GM15510 (cell line): ENCODE data around the gene MRPL14.

Source experiments
- POLR2A ChIP-seq: IDR thresholded peaks from 3 replicates; pipeline ENCODE4 v1.6.1; 2011; ENCODE audit warnings: borderline replicate concordance; ENCODE audit not compliant: insufficient read length; ENCODE audit errors: extremely low read depth

Gene MRPL14

DNA sequence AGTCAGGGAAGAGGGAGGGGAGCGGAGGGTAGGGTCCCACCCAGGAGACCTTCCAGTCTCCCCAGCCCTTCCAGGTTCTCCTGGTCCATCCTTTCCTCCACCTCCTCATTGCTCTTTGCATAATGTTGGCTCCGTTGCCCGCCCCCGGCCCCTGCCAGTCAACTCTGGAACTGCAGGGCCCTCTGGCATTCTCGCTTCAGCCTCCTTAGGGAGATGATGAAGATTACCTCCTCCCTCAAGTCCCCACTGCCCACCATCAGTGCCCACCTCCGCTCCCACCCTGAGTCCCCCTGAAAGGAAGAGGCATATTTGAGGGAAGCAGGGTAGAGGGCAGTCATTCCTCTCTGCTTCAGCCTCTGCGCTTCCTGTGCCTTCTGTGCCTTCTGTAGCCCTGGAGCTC lies 8.6 kb upstream of the MRPL14 start:
- TF ChIP-seq POLR2A: no peak

- TF ChIP-seq POLR2A: no peak
These were observed 8.0 kb upstream of the MRPL14 start for GRCh38 chr6:44135173-44135758.

- no peak for TF ChIP-seq POLR2A
These were observed 6.9 kb upstream of the MRPL14 start for GRCh38 chr6:44133981-44134711.

DNA sequence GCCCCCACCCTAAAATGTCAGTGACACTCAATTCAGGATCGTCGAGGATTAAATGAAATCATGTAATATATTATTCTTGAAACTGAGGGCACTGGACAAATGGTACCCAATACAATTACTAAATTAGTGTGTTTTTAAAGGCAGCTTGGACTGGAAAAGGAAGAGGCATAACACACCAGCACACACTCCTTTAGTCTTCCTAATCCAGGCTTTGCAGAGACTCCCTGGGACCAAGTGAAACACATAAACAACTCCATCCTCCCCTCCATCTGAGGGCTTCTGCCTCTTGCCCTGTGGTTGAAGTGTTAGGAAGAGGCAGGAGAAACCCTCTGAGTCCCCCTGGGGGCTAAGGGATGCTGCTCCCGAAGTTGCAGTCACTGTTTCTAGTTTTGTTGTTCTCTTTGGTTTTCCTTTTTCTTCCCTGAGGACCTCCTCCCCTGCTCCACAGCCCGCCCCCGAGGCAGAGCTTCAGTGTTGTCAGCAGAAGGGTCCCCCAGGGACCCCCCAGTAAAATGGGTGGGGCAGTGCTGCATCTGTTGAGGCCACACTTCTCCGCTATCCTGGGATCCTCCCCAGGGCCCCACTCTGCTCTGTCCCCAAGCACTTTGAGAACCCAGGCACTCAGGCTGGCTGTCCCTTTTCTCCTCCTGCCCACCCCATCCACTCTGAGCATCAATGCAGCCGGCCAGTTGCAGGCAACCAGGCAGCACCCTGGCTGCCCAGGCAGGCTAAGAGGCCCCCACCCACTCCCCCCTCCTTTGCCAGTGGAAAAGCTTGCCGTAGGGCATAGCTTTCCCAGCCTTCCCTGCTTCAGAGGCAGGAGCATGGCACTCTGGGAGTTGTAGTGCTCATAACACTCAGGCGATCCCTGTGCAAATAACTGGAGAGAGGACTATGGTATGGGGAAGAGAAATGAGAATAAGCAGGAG lies 6.0 kb upstream of the MRPL14 start:
- no peak for TF ChIP-seq POLR2A

DNA sequence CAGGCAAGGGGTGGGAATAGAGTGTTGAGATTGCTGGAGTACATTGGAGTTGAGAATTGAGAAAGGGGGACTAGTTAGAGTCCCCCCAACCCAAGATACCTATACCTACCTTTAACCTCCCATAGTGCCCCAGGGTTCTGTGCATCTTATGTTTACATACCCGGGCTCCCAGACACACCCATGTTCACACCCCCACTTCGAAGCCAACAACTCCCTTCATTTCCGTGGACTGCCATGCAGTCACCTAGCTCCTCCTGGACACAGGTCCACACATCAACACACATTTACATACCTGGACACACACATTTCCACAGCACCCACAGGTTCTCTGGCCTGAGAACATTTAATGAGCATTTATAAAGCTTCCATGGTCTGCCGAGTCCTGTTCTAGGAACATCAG lies 5.2 kb upstream of the MRPL14 start:
- TF ChIP-seq POLR2A: no peak

DNA sequence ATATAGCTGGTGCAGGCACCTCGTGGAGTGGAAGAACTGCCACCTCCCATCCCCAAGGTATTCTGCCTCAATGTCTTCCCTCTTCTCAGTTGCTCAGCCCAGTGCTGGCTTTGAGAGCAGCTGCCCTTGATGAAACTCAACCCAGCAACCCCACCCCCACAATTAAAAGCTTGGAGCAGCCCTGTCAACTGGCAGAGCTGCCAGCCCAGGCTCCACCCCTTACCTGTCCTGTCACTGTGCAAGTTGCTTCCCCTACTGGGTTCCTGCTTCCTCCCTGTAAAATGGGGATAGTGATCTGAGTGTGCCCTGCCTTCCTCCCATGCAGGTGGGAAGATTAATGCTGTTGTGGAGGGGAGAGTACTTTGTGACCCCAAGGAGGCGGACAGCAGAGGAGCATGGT lies 4.6 kb upstream of the MRPL14 start:
- no peak for TF ChIP-seq POLR2A

GRCh38 chr6:44129841-44130322 lies 2.6 kb upstream of the MRPL14 start:
- TF ChIP-seq POLR2A: no peak

- no peak for TF ChIP-seq POLR2A
These were observed 1.0 kb upstream of the MRPL14 start for GRCh38 chr6:44128020-44128917.

- no peak for TF ChIP-seq POLR2A
These were observed 717 bp downstream of the MRPL14 start for GRCh38 chr6:44126320-44127149.

GRCh38 chr6:44123544-44123943 lies 3.7 kb downstream of the MRPL14 start:
- TF ChIP-seq POLR2A: no peak

- TF ChIP-seq POLR2A: no peak
These were observed 4.5 kb downstream of the MRPL14 start for GRCh38 chr6:44122801-44123200.

GRCh38 chr6:44120692-44121443 lies 6.4 kb downstream of the MRPL14 start:
- TF ChIP-seq POLR2A: no peak
